Measurements from ENCODE around the gene FIGN.

Gene FIGN

DNA sequence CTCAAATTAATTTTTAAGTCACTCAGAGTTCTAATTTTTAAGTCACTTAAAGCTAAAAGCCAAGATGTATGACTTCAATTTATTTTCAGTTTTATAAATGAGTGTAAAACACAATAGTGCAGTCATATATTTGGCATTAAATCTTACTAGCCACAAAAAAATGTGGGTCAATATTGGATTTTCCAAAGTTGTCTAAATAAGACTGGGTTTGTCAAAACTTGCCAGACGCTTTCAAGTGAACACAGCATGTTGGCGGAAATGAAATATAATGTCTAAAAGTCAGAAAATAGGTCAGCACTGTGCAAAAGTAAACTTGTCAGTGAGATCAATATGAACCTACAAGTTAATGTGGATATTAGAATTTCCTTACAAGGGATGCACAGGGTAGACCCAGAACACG lies 128.9 kb downstream of the FIGN start:
- no peak for DNase-seq

DNA sequence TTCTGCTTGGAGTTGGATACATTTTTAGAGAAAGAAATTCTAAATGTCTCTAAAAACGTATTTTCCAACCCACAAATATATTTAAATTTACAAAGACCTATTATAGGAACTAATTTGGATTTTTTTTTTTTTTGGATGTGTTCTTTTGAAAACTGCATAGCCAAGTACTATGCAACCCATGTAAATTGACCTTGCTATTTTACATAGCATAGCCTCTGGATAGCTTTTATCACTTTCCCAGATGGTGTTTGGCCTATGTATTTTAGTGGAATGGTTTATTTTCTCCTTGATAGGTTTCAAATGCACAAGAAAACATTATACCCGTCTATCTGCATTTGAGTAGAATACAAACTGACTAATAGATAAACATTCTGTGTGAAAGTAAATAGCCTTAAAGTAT lies 130.0 kb downstream of the FIGN start:
- DNase-seq: no peak

DNA sequence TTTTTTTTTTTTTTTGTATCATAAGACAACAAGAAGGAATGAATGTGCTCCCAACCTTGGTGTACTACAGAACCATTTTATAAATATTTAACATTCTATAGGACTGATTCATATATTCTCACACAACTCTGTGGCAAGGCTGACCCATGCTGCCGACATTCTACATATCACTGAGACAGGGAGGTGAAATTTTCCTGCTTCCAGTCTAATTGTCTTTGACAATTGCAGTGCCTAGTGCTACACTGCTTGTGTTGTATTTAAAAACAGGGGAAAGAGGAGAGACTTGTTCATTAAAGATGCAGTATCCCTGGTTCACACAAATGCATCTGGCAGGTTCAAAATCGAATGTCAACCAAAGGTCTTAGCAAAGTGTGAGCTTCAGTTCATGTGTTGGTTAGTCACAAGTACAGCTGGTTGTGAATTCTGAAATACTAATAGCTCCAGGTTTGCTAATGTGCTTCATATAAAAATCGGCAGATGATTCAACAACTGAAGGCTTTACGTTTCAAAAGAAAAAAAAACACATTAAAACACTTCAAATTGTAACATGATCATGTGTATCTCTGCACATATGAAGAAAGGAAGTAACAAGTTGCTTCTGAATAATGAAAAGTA lies 130.8 kb downstream of the FIGN start:
- peak; percentile 90 for DNase-seq

DNA sequence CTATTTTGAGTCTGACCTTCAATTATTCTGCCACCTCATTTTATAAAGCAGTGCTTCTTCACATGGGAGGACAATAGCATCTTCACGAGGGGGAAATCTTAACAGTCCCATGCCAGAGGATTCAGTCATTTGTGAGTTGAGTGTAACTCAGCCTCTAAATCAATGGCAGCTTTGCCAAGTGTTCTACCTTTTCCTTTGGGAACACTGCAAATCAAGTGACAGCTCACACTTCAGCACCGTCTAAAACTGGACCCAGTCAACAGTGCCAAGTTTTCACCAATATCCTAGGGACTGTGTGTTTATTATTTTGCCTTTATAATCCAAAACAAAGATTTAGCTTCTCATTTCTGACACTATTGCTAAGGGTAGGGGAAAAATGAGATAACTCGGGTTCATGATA lies 133.6 kb downstream of the FIGN start:
- no peak for DNase-seq

DNA sequence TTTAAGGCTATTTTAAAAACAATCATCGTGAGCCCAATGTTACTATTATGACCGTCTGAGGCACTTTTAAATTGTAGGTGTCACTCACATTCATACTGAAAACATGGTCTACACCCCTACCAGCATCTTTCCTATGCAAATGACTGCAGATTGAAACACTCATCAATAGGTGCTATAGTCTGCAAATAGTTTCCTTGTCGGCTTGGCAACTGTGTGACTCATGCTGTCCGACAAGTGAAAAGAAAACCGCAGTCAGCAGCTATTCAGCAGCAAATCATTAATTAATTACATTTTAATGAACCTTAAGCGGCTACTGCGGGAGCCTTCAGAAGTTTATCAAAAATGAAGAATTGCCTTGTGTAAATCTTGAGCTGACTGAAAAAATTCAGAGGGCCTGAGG lies 134.4 kb downstream of the FIGN start:
- DNase-seq: no peak

DNA sequence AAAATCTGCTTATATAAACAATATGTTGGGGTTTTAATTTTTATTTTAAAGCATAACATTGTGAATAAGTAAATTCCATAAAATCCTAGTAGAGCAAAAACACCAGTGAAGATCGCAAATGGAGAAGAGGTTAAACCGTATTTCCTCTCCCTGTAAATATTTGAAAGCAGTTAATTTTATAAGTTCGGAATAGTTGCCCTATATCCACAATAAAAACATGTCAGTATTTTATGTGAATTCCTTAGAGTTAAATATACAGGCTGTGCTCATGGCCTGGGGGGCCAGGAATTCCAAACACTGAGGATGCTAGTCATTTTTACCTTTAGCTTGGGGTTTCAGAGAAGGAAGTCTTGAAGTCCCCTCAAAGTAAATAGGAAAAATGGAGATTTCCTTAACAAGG lies 135.0 kb downstream of the FIGN start:
- no peak for DNase-seq

DNA sequence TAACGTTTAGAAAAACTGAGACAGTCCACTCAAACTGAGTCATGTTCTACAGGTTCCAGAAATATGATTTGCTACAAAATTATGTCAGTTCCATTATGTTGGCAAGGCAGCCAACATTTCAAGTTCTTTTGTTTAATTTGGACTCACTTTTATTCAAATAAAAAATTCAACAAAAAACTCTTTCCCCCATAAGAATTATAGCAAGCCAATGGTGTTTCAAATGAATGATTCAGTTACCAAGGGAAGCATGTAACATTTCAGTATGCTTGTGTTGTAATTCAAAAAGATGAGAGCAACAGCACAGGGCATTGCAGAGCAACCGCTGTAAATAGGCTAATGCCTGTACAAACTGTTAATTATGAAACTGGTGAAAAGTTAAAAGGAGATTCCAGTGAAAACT lies 140.8 kb downstream of the FIGN start:
- no peak for DNase-seq

DNA sequence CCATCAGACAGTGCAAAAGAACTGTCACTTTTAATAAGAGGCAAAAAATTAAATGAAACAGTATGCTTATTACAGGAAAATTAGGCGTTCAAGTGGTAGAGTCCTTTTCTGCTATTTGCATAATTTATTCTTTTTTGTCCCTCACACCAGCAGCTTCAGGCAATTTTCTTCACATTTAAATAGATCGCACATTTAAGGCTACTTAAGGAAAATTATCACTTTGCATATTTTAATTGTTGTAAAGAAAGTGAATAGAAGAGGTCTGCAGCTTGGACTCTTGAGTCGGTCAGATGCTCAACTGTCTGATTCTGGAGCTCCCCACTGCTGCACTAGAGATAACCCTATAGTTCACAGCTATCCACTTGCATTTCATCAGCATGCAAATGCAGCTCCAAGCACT lies 141.3 kb downstream of the FIGN start:
- no peak for DNase-seq

DNA sequence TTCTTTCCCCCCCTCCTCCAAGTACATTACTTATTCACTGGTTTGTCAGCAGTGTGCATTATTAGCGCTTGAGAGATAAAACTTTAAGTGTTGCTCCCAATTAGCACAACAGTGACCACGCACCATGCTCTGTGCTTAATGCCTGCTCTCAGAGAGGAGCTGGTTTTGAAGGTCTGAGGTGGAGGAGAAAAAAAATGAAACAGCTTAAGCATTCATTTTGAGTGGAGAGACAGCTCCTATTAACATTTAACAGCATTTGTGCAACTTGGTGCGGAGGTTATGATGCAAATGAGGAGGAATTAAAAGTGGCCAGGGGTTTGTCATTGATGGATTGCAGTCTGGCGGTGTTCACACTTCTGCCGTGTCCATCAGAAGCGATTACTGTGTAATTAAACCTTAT lies 141.8 kb downstream of the FIGN start:
- no peak for DNase-seq

DNA sequence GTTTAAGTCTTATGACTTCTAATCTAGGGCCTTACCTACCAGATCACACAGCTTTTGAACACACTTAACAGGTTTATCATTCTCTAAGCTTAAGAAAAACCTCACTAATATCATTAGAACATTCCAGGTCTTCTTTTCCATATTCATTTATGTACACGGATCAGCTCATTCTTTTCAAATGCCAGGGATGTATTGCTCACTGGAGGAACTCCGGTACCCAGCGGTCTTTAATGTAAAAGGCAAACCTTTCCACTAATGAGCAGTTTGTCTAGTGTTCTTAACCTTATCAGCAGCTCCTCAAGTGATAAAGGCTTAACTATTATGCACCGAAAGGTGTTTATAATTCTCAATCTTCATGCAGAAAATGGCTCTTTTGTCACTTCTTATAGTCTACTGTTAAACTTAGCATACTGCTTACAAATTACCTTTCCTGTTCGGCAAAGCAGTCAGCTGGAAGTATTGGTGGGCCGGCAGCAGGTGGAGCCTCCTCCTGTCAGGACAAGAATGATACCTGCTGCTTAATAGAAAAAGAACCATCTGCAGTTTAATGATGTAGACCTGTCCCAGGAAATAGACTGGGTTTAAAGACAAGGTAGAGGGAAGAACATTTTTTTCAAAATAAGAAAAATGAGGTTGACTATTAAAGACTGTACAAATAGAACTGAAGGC lies 142.7 kb downstream of the FIGN start:
- no peak for DNase-seq

DNA sequence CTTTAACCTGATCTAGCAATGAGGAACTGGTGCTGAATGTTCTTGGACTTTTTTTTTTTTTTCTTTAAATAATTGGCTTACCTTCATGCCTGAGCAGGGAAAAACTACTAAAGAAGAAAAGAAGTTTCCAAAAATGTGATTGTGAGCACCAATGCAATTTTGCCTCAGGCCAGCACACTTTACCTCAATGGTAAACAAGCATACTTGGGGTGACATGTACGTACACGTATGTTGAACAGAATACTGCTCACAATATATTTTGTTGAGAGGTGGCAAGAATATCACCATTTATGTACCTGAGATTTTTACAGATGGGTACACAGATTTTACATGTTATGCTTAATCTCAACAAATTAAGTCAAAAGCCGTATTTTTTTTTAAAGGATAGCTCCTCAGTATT lies 144.3 kb downstream of the FIGN start:
- DNase-seq: no peak

DNA sequence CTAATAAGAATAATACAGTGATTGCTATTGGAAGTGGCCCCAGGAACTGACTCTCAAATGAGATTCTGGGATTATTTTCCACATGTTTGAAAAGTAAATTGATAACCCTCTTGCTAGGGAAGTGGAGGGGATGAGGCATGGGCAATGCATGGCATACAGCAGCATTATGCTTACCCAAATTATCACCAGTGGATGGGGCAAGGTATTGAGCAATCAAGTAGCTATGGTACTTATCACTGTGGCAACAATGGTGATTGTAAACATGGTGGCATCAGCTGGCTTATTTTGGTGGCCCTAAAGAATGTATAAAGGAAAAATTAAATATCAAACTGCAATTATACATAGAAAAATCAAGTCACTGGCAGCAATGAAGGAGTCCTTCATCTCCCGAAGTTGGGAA lies 155.1 kb downstream of the FIGN start:
- DNase-seq: no peak

DNA sequence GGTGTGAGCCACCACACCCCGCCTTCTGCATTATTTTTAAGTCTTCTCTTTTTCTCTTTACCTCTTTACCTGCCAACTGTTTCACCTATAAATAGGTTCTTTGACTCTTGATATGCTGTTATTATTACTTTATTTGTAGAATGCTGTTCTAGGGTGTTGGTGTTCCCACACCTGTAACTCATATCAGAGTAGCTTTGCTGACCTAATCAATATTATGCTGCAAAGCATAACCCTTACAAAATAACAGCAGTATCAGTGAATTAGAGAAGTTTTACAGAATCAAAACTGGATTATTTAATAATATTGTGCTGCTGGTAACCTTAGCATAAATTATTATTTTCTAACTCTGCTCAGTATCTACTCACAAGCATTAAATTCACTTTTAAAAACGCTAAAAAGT lies 161.5 kb downstream of the FIGN start:
- DNase-seq: no peak

DNA sequence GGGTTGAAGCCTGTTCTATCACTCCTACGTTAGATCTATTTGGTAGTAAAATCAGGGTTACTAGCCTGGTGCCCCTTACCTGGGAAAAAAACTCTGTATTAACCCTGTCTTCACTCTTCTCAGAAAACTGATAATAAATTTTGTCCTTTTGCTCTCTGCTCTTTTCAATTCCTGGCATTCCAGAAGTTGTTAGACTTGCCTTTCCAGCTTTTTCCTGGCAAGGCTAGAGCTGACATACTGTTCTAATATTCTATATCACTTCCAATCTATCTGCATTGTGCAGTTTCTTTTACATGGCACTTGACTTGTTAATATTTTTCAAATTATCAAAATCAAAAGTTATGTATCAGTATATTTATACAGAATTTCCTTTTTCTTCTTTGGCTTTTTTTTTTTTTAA lies 162.2 kb downstream of the FIGN start:
- no peak for DNase-seq

DNA sequence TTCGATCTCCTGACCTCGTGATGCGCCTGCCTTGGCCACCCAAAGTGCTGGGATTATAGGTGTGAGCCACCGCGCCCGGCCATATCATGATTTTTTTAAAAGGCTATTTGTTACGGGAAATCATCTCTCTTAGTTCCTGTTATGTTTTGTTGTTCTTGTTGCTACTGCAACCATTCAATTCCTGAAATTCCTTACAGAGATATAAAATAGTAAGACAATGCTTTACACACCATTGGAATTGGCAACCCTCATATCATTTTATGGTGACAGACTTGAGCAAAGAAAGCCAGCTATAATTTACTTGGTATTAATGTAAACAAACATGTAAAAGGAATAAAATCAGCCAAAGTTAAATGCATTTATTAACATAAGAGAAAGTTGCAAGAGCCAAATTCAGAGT lies 163.0 kb downstream of the FIGN start:
- DNase-seq: no peak

DNA sequence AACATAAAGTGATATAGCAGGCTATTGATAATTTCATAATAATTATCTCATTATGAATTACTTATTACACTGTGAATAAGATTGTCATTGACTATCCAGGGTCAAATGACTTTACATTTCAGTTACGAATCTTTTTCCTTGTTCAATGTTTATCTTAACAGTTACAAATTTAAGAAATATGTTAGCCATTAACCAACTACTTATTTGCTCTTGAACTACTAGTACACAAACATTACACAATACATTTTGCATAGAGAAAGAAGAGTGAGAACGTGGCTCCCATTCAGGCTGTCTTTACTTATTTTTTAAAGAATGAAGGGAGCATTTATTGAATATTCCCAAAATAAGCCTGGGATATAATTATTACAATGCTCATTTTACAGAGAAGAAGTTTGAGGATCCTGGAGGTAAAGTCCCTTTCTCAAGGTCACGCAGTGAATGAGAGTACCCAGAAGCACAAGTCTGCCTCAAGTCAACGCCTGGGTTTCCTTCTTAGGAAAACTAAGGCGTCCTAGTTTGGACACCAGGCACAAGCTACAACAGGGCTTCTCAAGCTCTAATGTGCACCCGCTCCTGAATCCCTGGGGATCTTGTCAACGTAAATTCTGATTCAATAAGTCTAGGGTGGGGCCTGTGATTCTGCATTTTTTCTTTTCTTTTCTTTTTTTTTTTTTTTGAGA lies 164.2 kb downstream of the FIGN start:
- DNase-seq: no peak

DNA sequence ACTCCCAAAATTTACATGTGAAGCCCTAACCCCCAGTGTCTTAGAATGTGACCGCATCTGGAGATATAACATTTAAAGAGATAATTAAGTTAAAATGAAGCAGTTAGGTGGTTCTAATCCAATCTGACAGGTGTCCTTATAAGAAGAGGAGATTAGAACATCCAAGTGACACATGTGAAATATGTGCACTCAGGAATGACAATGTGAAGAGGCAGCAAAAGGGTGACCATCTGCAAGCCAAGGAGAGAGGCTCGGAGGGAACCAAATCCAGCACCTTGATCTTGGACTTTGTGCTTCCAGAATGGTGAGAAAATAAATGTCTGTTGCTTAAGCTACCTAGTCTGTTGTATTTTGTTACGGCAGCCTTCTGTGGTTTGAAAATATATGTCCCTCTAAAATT lies 165.4 kb downstream of the FIGN start:
- no peak for DNase-seq

DNA sequence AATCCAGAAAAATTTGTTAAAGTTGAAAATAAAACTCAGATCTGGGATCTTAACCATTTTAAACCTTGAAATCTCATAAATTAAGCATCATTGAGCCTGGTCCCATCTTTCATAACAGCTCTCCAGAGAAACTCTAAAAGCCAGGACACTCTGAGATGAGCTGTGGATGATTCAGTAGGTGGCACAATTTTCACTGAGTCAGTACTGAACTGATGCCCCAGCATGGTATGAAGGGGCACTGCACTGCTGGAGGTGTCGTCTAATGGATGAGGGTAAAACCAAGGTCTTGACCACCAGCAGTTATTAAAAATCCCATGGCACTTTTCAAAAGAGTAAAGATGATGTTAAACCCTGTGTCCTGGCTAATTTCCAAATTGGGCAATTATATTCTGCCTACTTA lies 170.6 kb downstream of the FIGN start:
- peak; percentile 5 for DNase-seq

DNA sequence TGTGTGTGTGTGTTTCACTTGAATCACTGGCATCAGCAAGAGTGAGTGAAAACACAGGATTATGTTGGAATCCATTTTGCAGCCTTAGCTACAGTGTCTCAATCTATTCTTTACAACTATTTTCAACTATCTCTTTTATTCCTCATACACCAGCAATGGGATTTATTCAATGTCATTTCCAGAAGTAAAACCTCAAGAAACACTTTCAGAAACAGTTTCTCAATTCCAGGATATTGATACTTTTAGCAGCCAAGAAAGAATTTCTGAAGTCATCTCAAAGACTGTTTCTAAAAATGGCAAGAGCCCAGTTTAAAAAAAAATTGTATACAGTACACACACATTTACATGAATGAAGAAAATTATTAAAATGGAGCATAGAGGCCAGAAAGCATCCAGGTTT lies 171.6 kb downstream of the FIGN start:
- no peak for DNase-seq

DNA sequence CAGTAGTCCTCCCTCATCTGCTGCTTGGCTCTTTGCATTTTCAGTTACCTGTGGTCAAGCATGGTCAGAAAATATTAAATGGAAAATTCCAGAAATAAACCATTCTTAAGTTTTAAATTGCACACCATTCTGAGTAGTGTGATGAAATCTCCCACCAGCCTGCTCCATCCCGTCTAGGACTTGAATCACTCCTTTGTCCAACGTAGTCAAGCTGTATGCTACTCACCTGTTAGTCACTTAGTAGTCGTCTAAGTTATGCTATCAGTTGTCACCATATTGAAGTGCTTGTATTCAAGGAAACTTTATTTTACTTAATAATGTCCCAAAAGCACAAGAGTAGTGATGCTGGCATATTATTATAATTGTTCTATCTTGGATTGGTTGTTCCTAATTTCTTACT lies 172.5 kb downstream of the FIGN start:
- no peak for DNase-seq

DNA sequence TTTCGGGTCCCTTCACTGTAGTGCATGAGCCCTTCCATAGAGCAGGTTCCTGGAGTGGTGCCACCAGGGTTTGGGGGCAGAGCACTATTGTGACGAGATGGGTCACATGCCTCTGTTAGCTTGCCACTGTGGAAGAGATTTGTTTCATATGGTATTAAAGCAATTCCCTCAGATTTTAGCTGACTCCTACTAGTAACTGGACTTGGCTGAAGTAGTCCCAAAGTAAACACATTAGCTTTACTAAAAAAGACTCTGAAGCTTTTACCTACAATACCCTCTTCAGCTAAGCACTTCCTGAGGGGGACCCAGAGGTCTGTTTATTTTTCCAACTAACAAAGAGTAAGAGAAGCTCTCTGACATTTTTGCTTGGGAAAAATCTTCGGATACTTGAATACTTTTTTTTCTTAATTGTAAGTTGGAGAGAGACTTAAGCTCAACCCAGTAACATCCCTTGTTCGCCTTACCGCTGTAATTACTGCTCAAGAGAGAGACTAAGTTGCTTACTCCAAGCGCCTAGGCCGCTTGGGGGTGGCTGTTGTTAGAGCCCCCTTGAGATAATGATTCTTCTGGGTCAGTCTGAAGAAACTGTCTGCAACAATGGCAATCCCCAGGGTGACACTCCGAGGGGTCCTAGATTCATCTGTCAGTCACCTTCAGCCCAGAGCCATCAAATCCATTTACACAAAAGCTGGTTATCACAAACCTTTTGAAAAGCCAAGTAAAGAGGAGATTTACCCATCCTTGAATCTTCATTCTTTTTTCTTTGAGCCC lies 177.4 kb downstream of the FIGN start:
- no peak for DNase-seq

DNA sequence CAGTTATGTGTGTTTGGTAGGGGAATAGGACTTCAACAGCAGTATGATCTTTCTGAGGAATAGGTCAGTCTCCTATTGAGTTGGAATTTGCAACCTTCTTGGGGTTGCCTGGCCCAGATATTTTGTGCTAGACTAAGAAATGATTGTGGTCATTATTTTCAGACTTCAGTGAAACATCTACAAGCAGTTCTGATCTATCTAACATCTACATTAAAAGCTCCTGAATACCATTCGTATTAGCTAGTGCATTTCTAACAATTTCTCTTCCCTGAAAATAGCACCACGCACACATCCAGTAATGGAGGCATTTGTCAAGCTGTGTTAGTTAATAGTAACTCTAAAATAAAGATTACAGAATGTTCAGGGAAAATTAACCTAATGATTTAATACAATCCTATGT lies 179.3 kb downstream of the FIGN start:
- DNase-seq: no peak

DNA sequence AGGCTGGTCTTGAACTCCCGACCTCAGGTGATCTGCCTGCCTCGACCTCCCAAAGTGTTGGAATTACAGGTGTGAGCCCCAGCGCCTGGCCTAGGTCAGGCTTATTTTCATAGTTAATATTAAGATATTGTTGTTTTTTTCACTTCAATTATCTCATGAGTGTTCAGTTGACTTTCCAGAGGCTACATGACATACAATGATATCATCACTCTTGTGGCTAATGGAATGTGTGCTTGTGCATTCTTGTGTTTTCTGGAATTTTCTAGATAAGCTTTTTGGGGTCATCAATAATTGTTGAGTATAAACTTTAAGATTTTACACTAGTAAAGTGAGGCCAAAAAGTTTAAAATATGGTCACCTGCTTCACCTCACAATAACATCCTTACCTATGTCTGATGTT lies 180.9 kb downstream of the FIGN start:
- DNase-seq: peak; percentile 26

DNA sequence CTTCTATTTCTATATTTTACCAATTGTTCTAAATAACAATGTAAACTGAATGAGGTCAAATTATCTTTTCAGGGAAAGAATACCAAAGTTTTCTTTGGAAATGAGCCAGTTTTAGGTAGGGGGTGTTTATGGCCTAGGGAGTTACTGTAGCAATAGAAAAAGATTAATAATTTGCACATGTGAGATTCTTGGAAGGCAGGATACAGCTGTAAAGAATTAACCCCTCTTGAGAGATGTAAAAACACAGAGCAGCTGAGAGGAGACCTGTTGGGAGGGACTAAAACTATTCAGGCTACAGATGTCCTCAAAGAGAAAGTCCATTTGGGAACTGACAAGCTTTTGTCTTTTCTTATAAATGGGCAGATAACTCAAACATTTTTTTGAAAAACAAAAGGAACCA lies 182.2 kb downstream of the FIGN start:
- DNase-seq: no peak
